HG02759 (cell line): ENCODE measurements around the gene AFP.

Experiments
- ATAC-seq: cut with Tn5 transposase; IDR thresholded peaks from one replicate; pipeline ENCODE4 v1.9.1; 2021; ENCODE audit warnings: mild to moderate bottlenecking, moderate library complexity; ENCODE audit not compliant: unreplicated experiment

Gene AFP

GRCh38 chr4:73456177-73457022, 20.4 kb downstream of the AFP start:
- no peak for ATAC-seq

GRCh38 chr4:73458184-73459047, 22.4 kb downstream of the AFP start:
- no peak for ATAC-seq

- no peak for ATAC-seq
Observed at GRCh38 chr4:73459048-73459421, 23.0 kb downstream of the AFP start.

GRCh38 chr4:73460913-73461522, 25.0 kb downstream of the AFP start:
- ATAC-seq, result no peak

- ATAC-seq, result no peak
Observed at GRCh38 chr4:73468170-73468569, 32.1 kb downstream of the AFP start.

GRCh38 chr4:73470728-73471127, 34.7 kb downstream of the AFP start:
- no peak for ATAC-seq

- ATAC-seq, result no peak
Observed at GRCh38 chr4:73477176-73477575, 41.2 kb downstream of the AFP start.

- no peak for ATAC-seq
Observed at GRCh38 chr4:73479323-73479722, 43.3 kb downstream of the AFP start.

GRCh38 chr4:73481358-73481757, 45.3 kb downstream of the AFP start, which contains the start of gene AFM:
TSS of gene AFM (plus strand) at chr4:73481745. CDS start at chr4:73481776, 31 bp downstream.
- no peak for ATAC-seq

GRCh38 chr4:73485085-73485484, 49.1 kb downstream of the AFP start:
- ATAC-seq, result no peak

- ATAC-seq, result no peak
Observed at GRCh38 chr4:73485596-73485995, 49.6 kb downstream of the AFP start.

GRCh38 chr4:73486497-73486896, 50.5 kb downstream of the AFP start:
- ATAC-seq, result no peak

- no peak for ATAC-seq
Observed at GRCh38 chr4:73487233-73487632, 51.2 kb downstream of the AFP start.

- no peak for ATAC-seq
Observed at GRCh38 chr4:73499996-73500765, 64.2 kb downstream of the AFP start.

- no peak for ATAC-seq
Observed at GRCh38 chr4:73501664-73502265, 65.7 kb downstream of the AFP start.

- no peak for ATAC-seq
Observed at GRCh38 chr4:73505567-73505966, 69.5 kb downstream of the AFP start.
